ENCODE measurements around the gene TDO2.
A peak's percentile ranks its signal among the peaks of the same experiment; 100 is the strongest.
"Not testable (repeated sequence)": the region's sequence is repeated elsewhere in the genome, so short reads cannot be mapped to it uniquely, and the experiment has no call there.

The TDO2 gene

DNA sequence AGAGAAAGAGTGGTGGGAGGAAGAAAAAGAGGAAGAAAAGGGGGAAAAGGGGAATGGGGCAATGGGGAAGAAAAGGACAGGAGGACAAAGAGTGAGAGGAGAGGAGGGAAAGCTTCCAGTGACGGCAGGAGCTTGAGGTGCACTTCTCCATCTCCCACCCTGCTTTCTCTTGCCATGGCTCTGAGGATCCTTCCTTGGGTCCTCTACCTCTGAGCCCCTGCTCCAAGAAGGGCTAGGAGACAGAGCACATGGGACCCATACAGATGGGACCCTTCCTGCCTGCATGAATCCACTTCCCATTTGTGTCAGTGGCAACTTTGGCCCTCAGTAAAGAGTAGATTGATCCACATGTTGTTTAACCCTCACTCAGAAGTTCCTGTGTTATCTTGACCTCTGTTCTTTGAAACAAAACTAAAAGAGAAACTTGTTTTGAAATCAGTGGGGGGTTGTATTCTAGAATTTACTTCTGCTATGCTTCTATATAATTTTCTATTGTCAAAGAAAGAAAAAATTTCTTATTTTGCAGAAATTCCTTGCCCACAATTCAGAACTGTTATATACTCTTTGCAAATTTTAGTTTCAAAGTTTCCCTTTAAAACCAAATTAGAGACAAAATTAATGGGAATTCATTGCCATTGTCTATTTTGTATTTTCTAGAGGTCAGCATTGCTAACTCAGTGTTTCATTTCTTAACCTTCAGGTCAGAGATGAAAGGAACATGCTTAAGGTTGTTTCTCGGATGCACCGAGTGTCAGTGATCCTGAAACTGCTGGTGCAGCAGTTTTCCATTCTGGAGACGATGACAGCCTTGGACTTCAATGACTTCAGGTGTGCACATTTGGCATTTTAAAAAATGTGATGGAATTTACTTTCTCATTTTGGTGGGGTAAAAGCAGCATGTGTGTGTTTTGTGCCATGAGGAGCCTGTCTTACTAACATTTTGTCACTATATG is 5.0 kb downstream of the TDO2 start:
- no peak for DNase-seq

- no peak for DNase-seq
These were observed 6.2 kb downstream of the TDO2 start for GRCh38 chr4:155909615-155910226.

DNA sequence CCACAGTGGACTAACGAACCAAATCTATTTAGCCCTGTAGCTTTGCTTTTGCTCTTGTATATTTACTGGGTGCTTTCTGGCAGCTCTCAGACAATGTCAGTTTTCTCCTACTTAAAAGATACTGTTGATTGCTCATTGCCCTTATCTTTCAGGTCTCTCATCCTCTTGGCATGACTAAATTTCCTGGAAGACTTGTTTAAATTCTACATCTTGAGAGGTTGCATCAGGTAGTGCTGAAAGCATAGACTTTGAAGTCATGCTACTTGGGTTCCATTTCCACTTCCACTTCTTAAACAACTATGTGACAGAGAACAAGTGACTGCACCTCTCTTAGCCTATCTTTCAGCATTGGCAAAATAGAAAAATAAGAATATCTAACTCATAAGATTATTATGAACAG is 8.4 kb downstream of the TDO2 start:
- no peak for DNase-seq

DNA sequence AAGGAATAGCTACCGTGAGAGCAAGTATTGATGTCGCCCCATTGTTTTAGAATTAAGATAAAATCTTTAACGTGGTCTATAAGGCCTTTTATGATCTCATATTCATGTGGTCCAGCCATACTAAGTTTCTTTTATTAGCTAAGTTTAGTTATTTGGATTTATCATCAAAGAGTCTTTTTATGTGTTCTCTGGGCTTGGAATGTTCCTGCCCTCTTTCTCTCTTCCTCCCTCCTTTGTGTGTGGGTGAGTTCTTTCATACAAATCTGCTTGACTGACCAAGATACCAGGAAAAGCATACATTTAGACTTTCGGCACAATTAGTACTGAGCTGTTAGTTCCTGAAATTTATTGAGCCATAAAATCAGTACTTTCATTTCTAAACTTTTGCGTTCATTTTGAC is 11.3 kb downstream of the TDO2 start:
- DNase-seq, result no peak

DNA sequence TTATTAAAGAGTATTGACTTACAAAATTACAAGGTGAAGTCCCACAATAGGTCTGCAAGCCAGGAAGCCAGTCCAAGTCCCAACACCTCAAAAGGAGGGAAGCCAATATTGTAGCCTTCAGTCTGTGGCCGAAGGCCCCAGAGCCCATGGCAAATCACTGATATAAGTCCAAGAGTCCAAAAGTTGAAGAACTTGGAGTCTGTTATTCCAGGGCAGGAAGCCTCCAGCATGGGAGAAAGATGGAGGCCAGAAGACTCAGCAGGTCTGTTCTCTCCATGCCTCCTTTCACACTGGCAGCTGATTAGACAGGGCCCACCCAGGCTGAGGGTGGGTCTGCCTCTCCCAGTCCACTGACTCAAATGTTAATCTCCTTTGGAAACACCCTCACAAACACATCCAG is 18.1 kb downstream of the TDO2 start:
- no peak for DNase-seq

DNA sequence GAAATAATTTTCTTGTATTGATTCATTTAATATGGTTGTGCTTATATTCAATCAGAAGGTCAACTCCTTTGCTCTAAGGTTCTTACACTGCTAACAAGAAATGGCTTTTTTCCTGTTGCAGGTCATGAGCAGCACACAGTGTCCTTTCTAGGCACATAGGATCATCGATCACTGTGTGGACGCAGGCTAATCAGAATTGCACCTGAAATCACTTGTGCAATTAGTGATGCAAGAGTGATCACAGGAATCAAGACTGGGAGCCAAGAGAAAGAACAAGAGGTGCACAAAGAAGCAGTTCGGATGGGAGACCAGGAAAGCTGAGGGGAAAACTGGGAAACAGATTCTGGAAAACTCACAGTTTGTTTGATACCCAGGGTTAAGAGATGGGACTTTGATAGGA is 21.1 kb downstream of the TDO2 start:
- no peak for DNase-seq

GRCh38 chr4:155929833-155930232 is 26.3 kb downstream of the TDO2 start:
- DNase-seq, result no peak

- no peak for DNase-seq
These were observed 26.8 kb downstream of the TDO2 start for GRCh38 chr4:155930330-155930729.

DNA sequence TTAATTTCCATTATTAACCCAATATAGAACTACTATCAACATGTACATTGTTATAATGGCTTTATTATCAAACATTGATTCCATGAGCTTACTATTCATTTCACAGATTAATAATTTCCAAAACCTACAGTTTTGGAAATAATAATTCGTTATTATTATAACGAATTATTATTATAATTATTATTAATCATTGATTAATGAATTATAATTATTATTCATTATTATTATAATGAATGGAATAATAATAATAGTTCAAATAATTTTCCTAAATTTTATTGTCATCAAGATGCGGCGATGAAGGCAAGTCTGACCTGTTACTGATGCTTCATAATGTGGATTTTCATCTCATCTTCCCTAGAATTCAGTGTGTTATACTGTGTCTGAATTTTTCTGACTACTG is 28.1 kb downstream of the TDO2 start:
- no peak for DNase-seq

DNA sequence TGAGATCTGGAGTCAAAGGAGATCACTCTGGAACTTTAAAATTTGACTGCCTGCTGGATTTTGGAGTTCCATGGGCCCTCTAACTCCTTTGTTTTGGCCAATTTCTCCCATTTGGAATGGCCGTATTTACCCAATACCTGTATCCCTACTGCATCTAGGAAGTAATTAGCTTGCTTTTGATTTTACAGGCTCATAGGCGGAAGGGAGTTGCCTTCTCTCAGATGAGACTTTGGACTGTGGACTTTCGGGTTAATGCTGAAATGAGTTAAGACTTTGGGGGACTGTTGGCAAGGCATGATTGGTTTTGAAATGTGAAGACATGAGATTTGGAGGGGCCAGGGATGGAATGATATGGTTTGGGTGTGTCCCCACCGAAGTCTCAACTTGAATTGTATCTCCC is 31.1 kb downstream of the TDO2 start:
- not testable (repeated sequence) for DNase-seq

DNA sequence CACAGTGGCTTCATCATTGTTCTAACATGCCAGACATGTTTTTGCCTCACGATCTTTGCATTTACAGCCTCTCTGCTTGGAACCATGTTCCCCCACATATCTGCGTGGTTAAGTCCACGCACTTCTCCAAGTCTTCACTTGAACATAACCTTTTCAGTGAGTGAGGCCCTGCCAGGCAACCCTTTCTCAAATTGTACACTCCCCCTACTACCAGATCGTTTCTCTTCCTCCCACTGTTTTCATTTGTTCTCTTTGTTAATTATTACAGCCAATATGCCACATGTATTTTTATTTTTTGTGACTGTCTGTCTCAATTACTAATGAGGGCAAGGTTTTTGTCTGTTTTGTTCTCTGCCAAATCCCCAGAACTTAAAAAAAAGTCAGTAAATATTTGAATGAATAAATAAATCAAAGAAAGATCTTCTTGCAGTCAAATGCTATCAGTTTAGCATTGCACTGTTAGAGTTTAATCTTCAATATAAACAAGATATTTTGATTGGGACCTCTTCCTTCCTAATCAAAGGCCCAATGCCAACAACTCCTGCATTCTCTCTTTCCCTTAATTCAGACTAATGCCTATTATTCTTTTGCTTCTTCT is 32.0 kb downstream of the TDO2 start:
- DNase-seq, result no peak

DNA sequence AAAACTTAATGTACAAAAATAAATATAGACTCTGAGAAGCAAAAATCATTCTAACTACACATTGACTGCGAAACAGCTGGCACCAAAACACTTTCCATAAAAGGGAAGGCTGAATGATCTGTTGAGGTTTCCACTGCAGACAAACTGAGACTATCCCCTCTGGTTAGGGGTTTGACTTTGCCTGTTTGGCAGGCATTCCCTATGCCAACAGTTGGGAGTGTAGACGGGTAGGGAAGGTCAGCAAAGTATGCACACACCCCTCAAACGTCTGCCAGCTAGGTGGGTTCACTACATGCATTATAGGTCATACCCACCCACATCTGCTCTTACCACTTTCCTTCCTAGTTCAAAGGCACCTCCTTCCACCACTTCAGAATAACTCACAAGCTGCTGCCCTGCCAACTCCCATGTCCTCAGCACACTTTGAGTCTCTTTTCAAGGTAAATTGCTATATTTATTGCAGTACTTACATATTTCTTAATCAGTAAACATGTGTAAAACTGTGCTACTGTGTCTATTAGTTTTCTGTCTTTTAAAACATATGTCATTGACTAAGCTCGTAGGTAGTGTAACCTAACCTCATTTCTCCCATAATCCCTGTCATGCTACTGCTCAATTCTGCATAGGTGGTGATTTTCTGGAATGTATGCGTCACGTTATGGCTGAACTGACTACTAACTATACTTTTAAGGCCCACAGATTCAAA is 37.7 kb downstream of the TDO2 start:
- DNase-seq, result no peak

- DNase-seq, result no peak
These were observed 38.3 kb downstream of the TDO2 start for GRCh38 chr4:155941820-155942219.

DNA sequence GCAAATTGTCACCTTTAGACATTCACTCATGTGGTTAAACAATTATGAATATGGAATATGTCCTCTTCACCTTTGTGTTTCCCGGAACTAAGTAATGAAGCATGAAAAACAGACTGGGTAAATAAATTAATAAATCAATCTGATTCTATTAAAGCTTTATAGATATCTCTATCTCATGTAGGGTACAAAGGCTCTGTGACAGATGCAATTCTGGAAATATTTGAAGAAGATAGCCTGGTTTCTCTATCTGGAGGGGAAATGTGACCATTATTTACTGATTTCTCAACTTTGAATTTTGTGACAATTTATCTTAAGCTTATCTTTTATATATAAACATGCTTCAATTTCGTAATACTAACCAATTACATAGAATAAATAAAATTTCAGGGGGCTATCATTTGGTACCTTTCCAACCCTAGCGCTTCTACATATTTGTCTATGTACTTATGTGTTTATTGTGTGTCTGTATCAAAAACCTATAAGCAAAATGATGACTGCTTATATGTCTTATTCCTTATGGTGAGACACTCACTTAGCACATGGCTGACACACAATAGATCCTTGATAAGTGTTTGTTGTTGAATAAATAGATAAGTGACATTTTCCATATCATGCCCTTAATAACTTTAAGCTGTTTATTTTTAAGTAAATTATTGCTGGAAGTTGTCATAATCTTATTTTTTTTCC is 40.3 kb downstream of the TDO2 start:
- DNase-seq, result no peak

GRCh38 chr4:155944516-155944915 is 41.0 kb downstream of the TDO2 start:
- peak; percentile 41 for DNase-seq

DNA sequence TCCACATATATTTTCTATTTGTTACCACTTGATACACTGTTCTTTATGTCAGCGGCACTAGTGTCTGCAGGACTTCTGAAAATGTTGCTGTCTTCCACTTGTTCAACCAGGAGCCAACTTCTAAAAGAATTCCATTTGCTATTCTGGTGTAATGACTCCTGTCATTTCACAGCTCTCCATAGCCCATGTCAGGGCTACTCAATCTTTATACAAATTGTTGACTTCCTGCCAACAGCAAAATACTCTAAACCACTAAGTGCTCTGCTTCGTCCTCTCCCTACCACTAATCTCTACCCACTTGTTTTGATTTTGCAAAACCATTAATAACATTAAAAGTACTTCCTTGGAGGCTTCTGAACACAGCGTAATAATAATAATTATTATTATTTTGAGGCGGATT is 43.0 kb downstream of the TDO2 start:
- DNase-seq, result peak; percentile 31

DNA sequence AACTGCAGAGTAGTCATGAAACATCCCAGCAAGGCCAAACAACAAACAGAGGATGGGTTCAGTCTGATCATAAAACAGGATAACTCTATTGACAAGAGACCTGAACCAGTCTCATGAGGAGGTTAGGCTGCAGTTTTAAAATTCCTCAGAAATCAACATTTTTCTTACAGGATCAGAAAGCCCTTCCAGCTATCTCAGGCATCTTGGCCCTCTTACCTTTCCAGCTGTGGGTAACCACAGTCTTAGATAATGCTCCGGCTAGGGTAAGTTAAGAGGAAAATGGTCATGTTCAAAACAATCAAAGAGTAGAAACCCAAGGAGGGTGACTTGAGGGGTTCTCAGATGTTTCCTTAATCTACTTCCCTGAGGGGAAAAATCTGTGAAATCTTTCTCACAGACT is 45.0 kb downstream of the TDO2 start:
- DNase-seq, result no peak

- DNase-seq, result no peak
These were observed 47.0 kb downstream of the TDO2 start for GRCh38 chr4:155950461-155950860.

DNA sequence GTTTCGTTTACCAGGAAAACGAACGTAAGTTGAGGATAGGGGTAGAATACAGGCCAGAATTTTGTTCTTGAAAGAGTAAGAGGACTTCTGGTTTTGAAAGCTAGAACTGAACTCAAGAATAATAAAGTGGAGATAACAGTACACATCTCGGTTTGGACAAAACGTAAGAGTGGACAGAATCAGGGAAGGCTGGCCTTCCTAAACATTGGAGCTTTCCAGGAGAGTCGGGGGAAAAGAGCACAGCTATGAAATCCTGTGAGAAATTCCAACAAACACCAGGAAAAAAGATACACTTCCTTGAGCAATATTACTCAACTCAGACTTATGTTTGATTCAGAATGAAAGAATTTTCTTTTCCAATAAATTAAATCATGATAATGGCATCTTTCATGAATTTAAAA is 49.0 kb downstream of the TDO2 start:
- DNase-seq, result peak; percentile 62

DNA sequence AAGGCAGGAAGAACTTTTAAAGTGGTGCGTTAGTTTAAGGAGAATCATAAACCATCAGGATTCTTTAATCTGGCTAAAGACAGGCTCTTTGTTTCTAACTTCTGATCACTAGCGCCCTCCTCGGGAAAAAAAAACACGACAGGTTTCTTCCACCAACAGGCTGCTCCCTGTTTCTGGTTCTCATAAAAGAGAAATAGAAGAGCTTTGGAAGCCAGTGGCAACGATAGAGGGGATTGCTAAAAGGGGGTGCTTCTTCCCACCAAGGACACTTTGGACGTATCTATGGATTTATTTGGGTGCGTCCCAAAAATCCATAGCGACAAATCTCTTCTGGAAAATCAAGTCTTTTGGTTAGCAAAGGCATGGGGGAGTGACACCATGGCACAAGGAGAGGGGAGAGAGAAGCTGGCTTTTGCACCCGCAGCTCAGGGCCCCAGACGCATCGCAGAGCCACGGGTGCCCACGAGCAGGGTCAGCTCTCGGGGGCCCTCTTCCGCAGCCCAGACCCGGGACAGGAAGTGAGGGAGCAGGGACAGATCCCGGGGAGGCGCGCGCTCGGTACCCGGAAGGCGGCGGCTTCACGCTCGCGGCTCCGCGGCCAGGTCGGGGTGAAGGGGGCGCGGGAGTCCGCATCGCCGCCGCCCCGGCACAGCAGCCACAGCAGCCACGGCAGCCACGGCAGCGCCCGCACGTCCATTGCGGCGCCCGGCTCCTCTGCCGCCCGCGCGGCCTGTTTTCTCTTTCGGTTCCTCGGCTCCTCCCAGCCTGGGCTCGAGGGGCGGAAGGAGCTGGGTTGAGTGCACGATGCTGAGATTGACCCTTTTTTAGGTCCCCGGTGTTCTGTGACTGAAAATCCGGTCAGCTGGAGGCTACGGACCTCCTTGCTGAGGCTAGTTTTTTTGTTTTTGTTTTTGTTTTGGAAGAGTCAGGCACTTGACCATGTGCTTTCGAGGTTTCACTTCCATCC is 49.9 kb downstream of the TDO2 start, which contains the start of gene CTSO:
TSS of gene CTSO (minus strand) at position 716 of the 967 bp plus-strand sequence. CDS start at position 697, 19 bp downstream.
- peak; percentile 80 for DNase-seq

DNA sequence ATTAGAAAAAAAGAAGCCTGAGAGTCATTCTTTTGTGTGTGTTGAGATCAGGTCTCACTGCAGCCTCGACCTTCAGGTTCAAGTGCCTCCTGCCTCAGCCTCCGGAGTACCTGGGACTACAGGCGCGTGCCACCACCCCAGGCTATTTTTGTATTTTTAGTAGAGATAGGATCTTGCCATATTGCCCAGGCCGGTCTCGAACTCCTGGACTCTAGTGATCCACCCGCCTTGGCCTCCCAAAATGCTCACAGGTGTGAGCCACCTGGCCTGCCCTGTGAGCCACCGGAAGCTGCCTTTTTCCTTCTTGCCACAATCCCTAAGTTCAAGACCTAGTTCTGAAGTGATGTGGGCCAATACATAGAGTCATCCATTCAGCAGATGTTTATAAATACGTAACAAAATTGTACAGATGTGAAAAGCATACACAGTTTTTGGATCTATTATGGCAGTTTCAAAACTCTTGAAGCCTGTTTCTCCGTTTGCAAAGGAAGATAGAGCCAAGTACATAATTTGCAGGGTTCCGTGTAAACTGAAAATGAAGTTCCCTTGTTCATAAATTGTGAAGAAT is 50.7 kb downstream of the TDO2 start:
- no peak for DNase-seq

All from fibroblast of skin of back (primary cell).